ENCODE results near the gene C1QTNF1. TPM values are rescaled to one million over a fixed set of nuclear protein-coding genes. Genes with fewer than 3 reads are reported as not detected.

The C1QTNF1 gene
- total RNA-seq, 1 experiment from 2014 or later, result 4.0 TPM

DNA sequence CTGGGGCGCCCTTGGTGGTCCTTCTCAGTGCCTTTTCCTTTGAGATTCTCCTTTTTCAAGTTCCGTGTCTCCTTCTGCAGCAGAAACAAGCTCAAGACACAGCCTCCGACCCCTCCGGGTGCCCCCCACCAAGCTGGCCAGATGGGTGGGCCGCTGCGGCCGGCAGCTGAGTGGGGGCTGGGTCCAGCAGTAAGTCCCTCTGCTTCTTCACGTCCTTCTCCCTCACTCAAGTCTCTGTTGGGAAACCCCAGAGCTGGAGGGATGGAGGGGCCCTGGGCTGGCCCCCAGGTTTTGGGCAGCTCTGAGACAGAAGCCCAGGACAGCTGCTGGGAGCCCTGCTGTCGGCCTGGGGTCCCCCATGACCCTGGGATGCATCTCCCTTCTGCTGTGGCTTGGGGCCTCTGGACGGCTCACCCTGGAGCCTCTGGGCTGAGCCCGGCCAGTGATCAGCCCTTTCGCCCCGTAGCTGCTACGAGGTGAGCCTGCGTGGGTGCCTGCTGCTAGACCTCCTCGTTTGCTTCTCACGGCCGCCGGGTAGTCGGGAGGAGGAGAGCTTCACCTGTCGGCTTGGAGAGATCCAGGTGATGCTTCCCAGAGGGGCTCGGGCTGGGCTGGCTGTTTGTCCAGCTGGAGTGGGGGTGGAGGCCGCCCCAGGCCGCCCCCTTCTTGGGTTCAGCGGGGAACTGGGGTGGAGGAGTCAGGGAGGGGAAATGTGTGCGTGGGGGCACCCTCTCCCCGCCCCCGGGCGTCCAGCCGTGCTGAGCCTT lies 61.4 kb downstream of the C1QTNF1 start:
- H3K9me3 ChIP-seq (ENCODE audit: control insufficient read depth in 1 of 2, insufficient read depth in 1 of 2, low read depth in 1 of 2, low read length in 2 of 2), result no peaks in the 10 kb centered on the region
- intact Hi-C loops (cut with micrococcal nuclease), result loop anchor here (5.0 kb wide), 1 partner anchor 92 kb away; no protein-coding TSS in a partner anchor
- BruUV-seq (replicated peaks), result no TSS peak
- TF ChIP-seq SP1 (IDR thresholded peaks at IDR 0.05; ENCODE audit: low read depth) (no peak), SRF (IDR thresholded peaks at IDR 0.05; ENCODE audit: low read depth) (no peak), EZH2 (IDR thresholded peaks at IDR 0.05) (no peak), CEBPB (IDR thresholded peaks at IDR 0.05; ENCODE audit: low read depth) (no peak), EZH2phosphoT487 (IDR thresholded peaks at IDR 0.05; ENCODE audit: borderline replicate concordance) (no peak), YY1 (IDR thresholded peaks at IDR 0.05; ENCODE audit: extremely low read depth, insufficient replicate concordance, low read depth, low read length) (no peak), SIN3A (IDR thresholded peaks at IDR 0.05; ENCODE audit: low read depth) (no peak), FOSL1 (IDR thresholded peaks at IDR 0.05; ENCODE audit: low read depth) (no peak), ZNF274 (IDR thresholded peaks at IDR 0.05; ENCODE audit: low read depth, low read length) (no peak), JUND (IDR thresholded peaks at IDR 0.05) (no peak), TCF7L2 (IDR thresholded peaks at IDR 0.05; ENCODE audit: borderline replicate concordance, extremely low read depth, insufficient read depth, insufficient read length) (no peak), POLR2A (IDR thresholded peaks at IDR 0.05; ENCODE audit: borderline replicate concordance, extremely low read depth, insufficient read depth, insufficient read length) (no peak), ZFX (IDR thresholded peaks at IDR 0.05) (no peak)
- TF ChIP-seq, protein P1, sequence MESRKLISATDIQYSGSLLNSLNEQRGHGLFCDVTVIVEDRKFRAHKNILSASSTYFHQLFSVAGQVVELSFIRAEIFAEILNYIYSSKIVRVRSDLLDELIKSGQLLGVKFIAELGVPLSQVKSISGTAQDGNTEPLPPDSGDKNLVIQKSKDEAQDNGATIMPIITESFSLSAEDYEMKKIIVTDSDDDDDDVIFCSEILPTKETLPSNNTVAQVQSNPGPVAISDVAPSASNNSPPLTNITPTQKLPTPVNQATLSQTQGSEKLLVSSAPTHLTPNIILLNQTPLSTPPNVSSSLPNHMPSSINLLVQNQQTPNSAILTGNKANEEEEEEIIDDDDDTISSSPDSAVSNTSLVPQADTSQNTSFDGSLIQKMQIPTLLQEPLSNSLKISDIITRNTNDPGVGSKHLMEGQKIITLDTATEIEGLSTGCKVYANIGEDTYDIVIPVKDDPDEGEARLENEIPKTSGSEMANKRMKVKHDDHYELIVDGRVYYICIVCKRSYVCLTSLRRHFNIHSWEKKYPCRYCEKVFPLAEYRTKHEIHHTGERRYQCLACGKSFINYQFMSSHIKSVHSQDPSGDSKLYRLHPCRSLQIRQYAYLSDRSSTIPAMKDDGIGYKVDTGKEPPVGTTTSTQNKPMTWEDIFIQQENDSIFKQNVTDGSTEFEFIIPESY (IDR thresholded peaks at IDR 0.05; ENCODE audit: extremely low read depth, insufficient replicate concordance, low read length), result no peak
- TF ChIP-seq, protein P2, sequence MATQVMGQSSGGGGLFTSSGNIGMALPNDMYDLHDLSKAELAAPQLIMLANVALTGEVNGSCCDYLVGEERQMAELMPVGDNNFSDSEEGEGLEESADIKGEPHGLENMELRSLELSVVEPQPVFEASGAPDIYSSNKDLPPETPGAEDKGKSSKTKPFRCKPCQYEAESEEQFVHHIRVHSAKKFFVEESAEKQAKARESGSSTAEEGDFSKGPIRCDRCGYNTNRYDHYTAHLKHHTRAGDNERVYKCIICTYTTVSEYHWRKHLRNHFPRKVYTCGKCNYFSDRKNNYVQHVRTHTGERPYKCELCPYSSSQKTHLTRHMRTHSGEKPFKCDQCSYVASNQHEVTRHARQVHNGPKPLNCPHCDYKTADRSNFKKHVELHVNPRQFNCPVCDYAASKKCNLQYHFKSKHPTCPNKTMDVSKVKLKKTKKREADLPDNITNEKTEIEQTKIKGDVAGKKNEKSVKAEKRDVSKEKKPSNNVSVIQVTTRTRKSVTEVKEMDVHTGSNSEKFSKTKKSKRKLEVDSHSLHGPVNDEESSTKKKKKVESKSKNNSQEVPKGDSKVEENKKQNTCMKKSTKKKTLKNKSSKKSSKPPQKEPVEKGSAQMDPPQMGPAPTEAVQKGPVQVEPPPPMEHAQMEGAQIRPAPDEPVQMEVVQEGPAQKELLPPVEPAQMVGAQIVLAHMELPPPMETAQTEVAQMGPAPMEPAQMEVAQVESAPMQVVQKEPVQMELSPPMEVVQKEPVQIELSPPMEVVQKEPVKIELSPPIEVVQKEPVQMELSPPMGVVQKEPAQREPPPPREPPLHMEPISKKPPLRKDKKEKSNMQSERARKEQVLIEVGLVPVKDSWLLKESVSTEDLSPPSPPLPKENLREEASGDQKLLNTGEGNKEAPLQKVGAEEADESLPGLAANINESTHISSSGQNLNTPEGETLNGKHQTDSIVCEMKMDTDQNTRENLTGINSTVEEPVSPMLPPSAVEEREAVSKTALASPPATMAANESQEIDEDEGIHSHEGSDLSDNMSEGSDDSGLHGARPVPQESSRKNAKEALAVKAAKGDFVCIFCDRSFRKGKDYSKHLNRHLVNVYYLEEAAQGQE (IDR thresholded peaks at IDR 0.05; ENCODE audit: low read depth), result no peak
- TF ChIP-seq, protein P3, sequence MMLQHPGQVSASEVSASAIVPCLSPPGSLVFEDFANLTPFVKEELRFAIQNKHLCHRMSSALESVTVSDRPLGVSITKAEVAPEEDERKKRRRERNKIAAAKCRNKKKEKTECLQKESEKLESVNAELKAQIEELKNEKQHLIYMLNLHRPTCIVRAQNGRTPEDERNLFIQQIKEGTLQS (IDR thresholded peaks at IDR 0.05), result no peak
- H3K79me2 ChIP-seq (ENCODE audit: insufficient read depth, low read length), result no peaks in the 10 kb centered on the region
- H3K4me1 ChIP-seq (ENCODE audit: control insufficient read depth in 1 of 2, insufficient read depth in 2 of 2, low read length in 2 of 2), result no peaks in the 10 kb centered on the region
- no peaks in the 10 kb centered on the region for H4K20me1 ChIP-seq (ENCODE audit: insufficient read depth)
- H3K9ac ChIP-seq (ENCODE audit: low read length), result no peak overlapping the region
- CTCF ChIA-PET, result interaction anchor here (0.8 to 1.5 kb wide), 8 partner anchors 11 to 316 kb away, joined by 3 to 9 read pairs (median 4); partner anchors contain the start of gene ENGASE
- RAD21 ChIA-PET (ENCODE audit: low non-redundant PET in 1 of 2, low total read pairs in 2 of 2, uncharacterized antibody in 2 of 2, unreplicated experiment in 2 of 2), result no interaction called here
- no peak overlapping the region for H3K4me3 ChIP-seq (replicated peaks in 1 of 2; ENCODE audit: low read depth in 1 of 2, low read length in 2 of 2)
- DNase-seq (ENCODE audit: low read depth, low spot score) (no peak), ATAC-seq (no peak)
- peaks cover 13 to 17% of the 10 kb centered on the region in 2 experiments; a peak in 3 of 4 replicates for H3K36me3 ChIP-seq (ENCODE audit: control insufficient read depth in 1 of 2, insufficient read depth in 2 of 2, low read length in 2 of 2)
- POLR2A ChIA-PET, result interaction anchor here (1.3 kb wide), 1 partner anchor 11 kb away, joined by 5 read pairs; the partner anchor contains the start of gene ENGASE
- no peaks in the 10 kb centered on the region for H3K27me3 ChIP-seq (ENCODE audit: insufficient read depth, low read length)
- H3K9me2 ChIP-seq (ENCODE audit: insufficient read depth), result no peaks in the 10 kb centered on the region
- no peak overlapping the region for H2AFZ ChIP-seq (ENCODE audit: low read depth, low read length, poor library complexity, severe bottlenecking)
- no peak overlapping the region for H3K4me2 ChIP-seq (ENCODE audit: low read length)
- no peak overlapping the region for H3K27ac ChIP-seq (ENCODE audit: low read depth, low read length)

All from HCT116 (cell line).